Stimulated activated CD8-positive, alpha-beta memory T cell treated with anti-CD3 and anti-CD28 coated beads, Interleukin-12 subunit alpha, Interleukin-12 subunit beta, amount 100 ng/mL, for 4 hours (primary cell): Measurements from ENCODE around the gene PHF13.

Source experiments
- DNase-seq: peaks from one replicate; pipeline ENCODE4 v3.0.0-alpha.2; 2020; ENCODE audit warnings: low read depth

The PHF13 gene

DNA sequence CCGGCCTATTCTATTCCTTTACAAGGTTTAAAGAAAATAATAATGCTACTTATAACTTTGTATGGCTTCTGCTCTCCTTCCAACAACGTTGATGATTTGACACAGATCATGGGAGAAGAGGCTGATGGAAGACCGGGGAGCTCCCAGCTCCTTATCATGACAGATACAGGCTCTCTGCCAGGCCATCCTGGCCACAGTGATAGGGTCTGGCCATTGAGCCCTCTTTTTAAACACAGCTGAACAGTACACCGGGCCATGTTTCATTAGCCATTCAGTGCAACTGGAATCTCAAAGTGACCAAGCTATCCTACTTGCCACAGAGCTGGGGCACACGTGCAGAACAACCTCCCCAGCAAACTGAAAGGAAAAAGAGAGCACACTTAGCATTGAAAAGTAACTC is 53.2 kb downstream of the PHF13 start:
- DNase-seq, result no peak

DNA sequence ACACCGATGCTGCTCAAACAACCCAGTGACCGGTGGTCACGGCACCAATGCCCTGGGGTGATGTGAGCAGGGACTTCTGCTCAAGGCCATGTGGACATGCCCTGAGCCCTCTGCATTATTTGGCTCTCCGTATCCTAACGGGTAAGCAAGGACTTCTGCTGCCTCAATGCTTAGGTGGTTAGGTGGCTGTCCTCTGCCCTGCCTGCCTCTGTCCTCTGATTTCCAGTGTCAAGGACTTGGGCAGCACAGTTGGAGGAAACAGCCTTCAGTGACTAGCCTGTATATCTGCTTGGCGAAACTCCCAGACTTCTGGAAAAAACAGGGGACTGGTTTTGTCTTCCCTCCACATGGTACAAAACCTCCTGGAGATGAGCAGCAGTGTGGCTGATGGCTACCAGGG is 53.6 kb downstream of the PHF13 start:
- DNase-seq, result no peak

DNA sequence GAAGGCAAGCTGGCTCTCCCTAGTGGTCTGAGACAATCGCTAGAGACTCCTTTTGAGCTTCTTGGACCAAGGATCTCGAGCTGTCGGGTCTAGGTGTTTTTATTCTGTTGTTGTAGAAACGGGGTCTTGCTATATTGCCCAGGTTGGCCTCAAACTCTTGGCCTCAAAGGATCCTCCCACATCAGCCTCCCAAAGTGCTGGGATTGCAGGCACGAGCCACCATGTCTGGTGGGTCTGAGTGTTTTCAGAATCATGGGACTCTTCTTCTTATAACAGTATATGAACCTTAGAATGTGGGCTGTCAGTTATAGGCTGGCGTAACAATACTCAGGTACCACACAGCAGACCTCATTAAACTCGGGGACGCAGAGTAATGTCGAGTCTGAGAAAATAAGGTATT is 55.0 kb downstream of the PHF13 start:
- DNase-seq, result no peak

DNA sequence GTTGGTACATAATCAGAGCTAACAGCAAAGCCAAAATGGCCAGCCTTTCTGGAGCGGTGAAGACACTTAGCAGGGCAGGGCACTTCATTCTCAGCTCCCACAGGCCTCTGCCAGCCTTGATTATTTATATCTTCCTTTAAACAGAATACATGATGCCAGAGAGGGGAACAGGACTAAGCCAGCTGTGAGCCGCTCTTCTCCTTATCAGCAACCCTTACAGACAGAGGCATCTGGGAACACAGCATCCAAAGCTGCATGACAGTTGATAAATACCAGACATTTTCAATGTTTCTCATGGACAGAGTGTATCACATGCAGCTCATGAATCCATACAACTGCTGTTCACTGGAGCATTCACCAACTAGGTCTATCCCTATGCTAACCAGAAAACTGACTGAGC is 59.0 kb downstream of the PHF13 start:
- DNase-seq, result no peak
